Ramos (cell line): ENCODE measurements around the gene E2F8.
"Not testable (repeated sequence)": the region's sequence is repeated elsewhere in the genome, so short reads cannot be mapped to it uniquely, and the experiment has no call there.

Experiments
- in situ Hi-C: fragments of 300-500 bp; cut with MboI; formaldehyde crosslinking; loops from one replicate; pipeline ENCODE4 v1.14.3; 2022; ENCODE audit warnings: low sequenced_read_pairs; ENCODE audit not compliant: unreplicated experiment

The E2F8 gene

GRCh38 chr11:19240420-19241259, at the start of gene E2F8:
Gene E2F8, minus strand, starts transcription at chr11:19240945. Its CDS starts 824 bp downstream, at chr11:19240121.
- in situ Hi-C loops: no loop called here

GRCh38 chr11:19290356-19290755, 49.6 kb upstream of the E2F8 start:
- in situ Hi-C loops: no loop called here

GRCh38 chr11:19288256-19288655, 47.5 kb upstream of the E2F8 start:
- in situ Hi-C loops: no loop called here

- in situ Hi-C loops: no loop called here
These were observed 45.7 kb upstream of the E2F8 start for GRCh38 chr11:19286411-19286810.

GRCh38 chr11:19284881-19285280, 44.1 kb upstream of the E2F8 start:
- in situ Hi-C loops: no loop called here

GRCh38 chr11:19283991-19284390, 43.2 kb upstream of the E2F8 start:
- in situ Hi-C loops: no loop called here

GRCh38 chr11:19281555-19281954, 40.8 kb upstream of the E2F8 start:
- in situ Hi-C loops: no loop called here

GRCh38 chr11:19281041-19281440, 40.3 kb upstream of the E2F8 start:
- in situ Hi-C loops: no loop called here

- in situ Hi-C loops: no loop called here
These were observed 38.7 kb upstream of the E2F8 start for GRCh38 chr11:19279451-19279850.

- in situ Hi-C loops: no loop called here
These were observed 36.4 kb upstream of the E2F8 start for GRCh38 chr11:19276859-19277808.

GRCh38 chr11:19275496-19275895, 34.8 kb upstream of the E2F8 start:
- in situ Hi-C loops: no loop called here

GRCh38 chr11:19273219-19273618, 32.5 kb upstream of the E2F8 start:
- in situ Hi-C loops: not testable (repeated sequence)

- in situ Hi-C loops: no loop called here
These were observed 28.2 kb upstream of the E2F8 start for GRCh38 chr11:19268909-19269308.

GRCh38 chr11:19267567-19267966, 26.8 kb upstream of the E2F8 start:
- in situ Hi-C loops: no loop called here

GRCh38 chr11:19263333-19263732, 22.6 kb upstream of the E2F8 start:
- in situ Hi-C loops: no loop called here

- in situ Hi-C loops: loop anchor here (5.0 kb wide), 1 partner anchor 303 kb away; no protein-coding TSS in a partner anchor
These were observed 19.0 kb upstream of the E2F8 start for GRCh38 chr11:19259487-19260345.

GRCh38 chr11:19258641-19259230, 18.0 kb upstream of the E2F8 start:
- in situ Hi-C loops: loop anchor here (5.0 kb wide), 1 partner anchor 304 kb away; no protein-coding TSS in a partner anchor

GRCh38 chr11:19254441-19254840, 13.7 kb upstream of the E2F8 start:
- in situ Hi-C loops: not testable (repeated sequence)

GRCh38 chr11:19253817-19254216, 13.1 kb upstream of the E2F8 start:
- in situ Hi-C loops: no loop called here
